Breast epithelium (tissue), 4 donors: ENCODE measurements around the gene DBX2. TPM values are rescaled to one million over a fixed set of nuclear protein-coding genes. Genes with fewer than 3 reads are reported as not detected.
"Not testable (repeated sequence)": the region's sequence is repeated elsewhere in the genome, so short reads cannot be mapped to it uniquely, and the experiment has no call there.

Source experiments
- DNase-seq, 2 donors: peaks; one replicate each; pipeline ENCODE4 v3.0.0-alpha.2; 2019; ENCODE audit warnings: low spot score in 2 of 2
- H3K27ac ChIP-seq, 2 donors: fragments of 200-600 bp; sonication (generic) in 1 of 2; one replicate each; pipeline ENCODE4 v1.5.1; 2016 to 2019; ENCODE audit warnings: mild to moderate bottlenecking in 1 of 2
- H3K27me3 ChIP-seq, 2 donors: fragments of 200-600 bp; sonication (generic) in 1 of 2; one replicate each; pipeline versions ENCODE4 v1.5.1 to v1.6.0; 2017 to 2019; ENCODE audit warnings: control low read depth in 1 of 2, mild to moderate bottlenecking in 1 of 2
- H3K36me3 ChIP-seq: fragments of 200-600 bp; one replicate; pipeline ENCODE4 v1.5.1; 2019
- H3K4me1 ChIP-seq, 2 donors: fragments of 200-600 bp; sonication (generic); one replicate each; pipeline ENCODE4 v1.5.1; 2016 to 2019; ENCODE audit warnings: control low read depth in 1 of 2
- H3K4me3 ChIP-seq, 3 donors: fragments of 200-600 bp; sonication (generic); 1 replicate in 2 of 3; 2 replicates in 1 of 3; pipeline ENCODE4 v1.5.1; 2016 to 2019; ENCODE audit warnings: mild to moderate bottlenecking in 3 of 3, moderate library complexity in 2 of 3
- H3K9me3 ChIP-seq, 2 donors: fragments of 200-600 bp; sonication (generic) in 1 of 2; one replicate each; pipeline ENCODE4 v1.5.1; 2016 to 2019; ENCODE audit warnings: control low read depth in 1 of 2
- CTCF ChIP-seq, 3 donors: fragments of 450-650 bp; IDR thresholded peaks; one replicate each; pipeline ENCODE4 v1.5.1; 2016 to 2017; ENCODE audit warnings: antibody characterized with exemption in 3 of 3, mild to moderate bottlenecking in 3 of 3, moderate library complexity in 3 of 3
- POLR2A ChIP-seq: fragments of 450-650 bp; IDR thresholded peaks from one replicate; pipeline ENCODE4 v1.6.1; 2016; ENCODE audit warnings: antibody characterized with exemption, mild to moderate bottlenecking, moderate library complexity
- POLR2AphosphoS5 ChIP-seq, 3 donors: sonication (generic); formaldehyde crosslinking; IDR thresholded peaks; one replicate each; pipeline ENCODE4 v1.6.1; 2017; ENCODE audit warnings: antibody characterized with exemption in 3 of 3
- intact Hi-C: fragments of 100-400 bp; cut with DNase I; formaldehyde crosslinking; loops from one replicate; pipeline ENCODE4 v1.15.1; 2023; ENCODE audit warnings: low total_unique reads
- total RNA-seq, 3 donors: library from RNA; depleted of rRNA; stranded (reverse); fragments of >200 nt; gene quantifications; one replicate each; pipeline ENCODE4 v1.1.0, GENCODE V29; 2016

DBX2 gene
- under 1 TPM; 0.32 to 0.73 (median 0.33) TPM for total RNA-seq

DNA sequence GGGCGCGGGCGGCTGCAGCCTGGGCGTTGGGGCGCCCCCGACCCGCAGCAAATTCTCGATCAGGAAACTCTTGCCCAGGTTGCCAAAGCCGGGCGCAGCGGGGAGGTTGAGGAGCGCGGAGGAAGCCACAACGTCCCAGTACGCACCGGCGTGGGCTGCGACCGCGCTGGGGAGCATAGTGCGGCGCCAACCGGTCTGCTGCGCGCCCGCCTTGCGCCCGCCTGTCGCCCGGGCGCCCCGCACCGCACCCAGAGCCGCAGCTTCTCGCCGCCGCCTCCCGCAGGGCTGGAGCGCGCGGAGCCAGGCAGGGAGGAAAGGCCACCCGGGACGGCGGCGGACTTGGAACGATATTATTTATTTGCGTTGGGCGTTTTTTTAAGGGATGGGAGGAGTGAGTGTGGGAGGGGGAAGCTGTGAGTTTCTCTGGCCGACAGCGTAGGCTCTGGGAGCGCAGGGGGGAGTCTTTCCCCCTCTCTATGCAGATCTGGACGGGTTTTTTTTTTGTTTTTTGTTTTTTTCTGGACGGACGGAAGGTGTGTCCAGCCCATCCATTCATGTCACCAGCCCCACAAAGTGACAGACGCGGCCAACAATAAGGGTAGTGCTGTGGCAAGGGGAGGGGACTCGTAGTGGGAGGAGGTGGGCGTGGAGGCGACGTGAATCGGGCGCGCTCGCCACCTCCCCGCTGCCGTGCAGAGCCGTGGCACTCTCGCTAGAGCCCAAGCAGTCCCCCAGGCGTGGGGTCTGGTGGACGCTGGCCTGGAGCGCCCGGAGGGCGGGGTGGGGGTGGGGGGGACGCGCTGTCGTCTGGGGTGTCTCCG is at the start of gene DBX2:
DBX2 (minus strand) TSS at position 349 of the 821 bp plus-strand sequence; CDS start at position 177, 172 bp downstream.
- Histone ChIP-seq H3K4me1 (no peaks in the 10 kb centered on the region), H3K27me3 (peaks cover 0 to 20% of the 10 kb centered on the region in 2 donors), H3K4me3 (peak within 1 kb of the TSS; percentile 37 to 73 (median 62)), H3K27ac (peak within 1 kb of the TSS in 1 of 2 donors; percentile 72), H3K9me3 (no peaks in the 10 kb centered on the region), H3K36me3 (no peaks in the 10 kb centered on the region)
- intact Hi-C loops, result no loop called here
- TF ChIP-seq POLR2AphosphoS5 (IDR thresholded peaks at IDR 0.05), result no peak
- no peak for TF ChIP-seq POLR2A
- no peak for TF ChIP-seq CTCF (IDR thresholded peaks at IDR 0.05)
- no peak for DNase-seq

GRCh38 chr12:45098766-45099165 is 47.9 kb upstream of the DBX2 start:
- TF ChIP-seq POLR2A (no peak), CTCF (IDR thresholded peaks at IDR 0.05) (no peak), POLR2AphosphoS5 (IDR thresholded peaks at IDR 0.05) (no peak)
- H3K4me3 ChIP-seq, result no peak overlapping the region
- H3K27ac ChIP-seq, result no peak overlapping the region
- no peaks in the 10 kb centered on the region for H3K9me3 ChIP-seq
- intact Hi-C loops, result no loop called here
- DNase-seq, result no peak
- no peaks in the 10 kb centered on the region for H3K36me3 ChIP-seq
- H3K27me3 ChIP-seq, result no peaks in the 10 kb centered on the region
- H3K4me1 ChIP-seq, result no peaks in the 10 kb centered on the region

- H3K4me1 ChIP-seq, intact Hi-C loops: not testable (repeated sequence)
These were observed 44.5 kb upstream of the DBX2 start for GRCh38 chr12:45095417-45095816.

DNA sequence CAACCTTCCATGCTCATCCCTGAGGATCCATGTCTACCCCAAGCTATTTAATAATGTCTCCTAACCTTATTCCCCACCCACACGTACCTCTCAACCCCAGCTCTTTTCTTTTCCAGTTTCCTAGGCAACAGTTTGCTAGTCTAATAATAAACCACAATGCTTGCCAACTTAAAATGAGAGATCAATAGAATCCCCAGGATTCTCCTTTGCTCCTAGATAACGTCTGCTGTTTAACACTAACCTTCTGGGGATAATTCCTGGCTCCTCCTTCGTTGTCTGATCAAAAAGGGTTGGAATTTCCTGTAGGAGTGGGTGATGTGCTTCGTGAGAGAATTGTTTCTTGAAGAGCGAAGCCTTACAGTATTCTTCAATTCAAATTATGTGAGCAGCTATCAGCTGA is 42.2 kb upstream of the DBX2 start:
- H3K36me3 ChIP-seq, result no peaks in the 10 kb centered on the region
- H3K4me3 ChIP-seq, result no peak overlapping the region
- no peaks in the 10 kb centered on the region for H3K4me1 ChIP-seq
- H3K27ac ChIP-seq, result peak overlapping the region in 1 of 2 donors; percentile 7
- H3K9me3 ChIP-seq, result no peaks in the 10 kb centered on the region
- no peaks in the 10 kb centered on the region for H3K27me3 ChIP-seq
- no peak for DNase-seq
- TF ChIP-seq POLR2AphosphoS5 (IDR thresholded peaks at IDR 0.05), result no peak
- intact Hi-C loops, result no loop called here

More at GRCh38 chr12:45095417-45095816, 44.5 kb upstream of the DBX2 start:
- not testable (repeated sequence) for H3K27ac ChIP-seq, H3K36me3 ChIP-seq, DNase-seq, H3K4me3 ChIP-seq, H3K9me3 ChIP-seq, H3K27me3 ChIP-seq

DNA sequence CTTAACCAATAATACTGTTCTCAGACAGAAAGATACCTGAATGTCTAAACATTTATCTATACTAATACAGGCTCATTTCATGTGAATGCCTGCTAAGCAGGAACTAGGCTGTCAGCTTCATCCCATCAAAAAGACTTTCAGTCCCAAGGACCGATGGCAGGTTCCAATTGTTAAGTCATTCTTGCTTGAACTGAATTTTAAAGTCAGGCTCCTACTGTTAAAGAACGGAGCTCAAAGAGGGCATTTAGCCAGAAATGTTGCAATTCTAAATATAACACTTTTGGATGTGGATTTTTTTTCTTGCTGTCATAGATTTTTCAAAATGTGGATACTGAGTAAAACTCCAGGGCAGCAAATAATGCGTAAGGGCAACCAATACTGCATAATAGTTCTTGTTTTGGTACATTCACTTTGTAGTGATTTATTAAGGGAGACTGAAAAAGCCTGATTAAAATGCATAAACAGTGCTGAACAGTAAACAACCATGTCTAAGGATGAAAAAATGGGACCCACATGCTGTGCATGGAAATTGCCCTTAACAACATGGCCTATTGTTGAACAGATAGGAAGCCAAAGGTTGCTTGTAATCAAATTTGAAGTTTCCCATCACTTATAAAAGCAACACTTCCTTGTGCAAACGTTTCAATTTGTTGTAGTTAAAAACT is 38.6 kb upstream of the DBX2 start:
- TF ChIP-seq POLR2AphosphoS5 (IDR thresholded peaks at IDR 0.05) (no peak), CTCF (IDR thresholded peaks at IDR 0.05) (no peak), POLR2A (no peak)
- no peaks in the 10 kb centered on the region for H3K9me3 ChIP-seq
- H3K4me1 ChIP-seq, result no peaks in the 10 kb centered on the region
- no peaks in the 10 kb centered on the region for H3K36me3 ChIP-seq
- DNase-seq, result no peak
- intact Hi-C loops, result no loop called here
- no peak overlapping the region for H3K4me3 ChIP-seq
- no peaks in the 10 kb centered on the region for H3K27me3 ChIP-seq
- no peak overlapping the region for H3K27ac ChIP-seq

DNA sequence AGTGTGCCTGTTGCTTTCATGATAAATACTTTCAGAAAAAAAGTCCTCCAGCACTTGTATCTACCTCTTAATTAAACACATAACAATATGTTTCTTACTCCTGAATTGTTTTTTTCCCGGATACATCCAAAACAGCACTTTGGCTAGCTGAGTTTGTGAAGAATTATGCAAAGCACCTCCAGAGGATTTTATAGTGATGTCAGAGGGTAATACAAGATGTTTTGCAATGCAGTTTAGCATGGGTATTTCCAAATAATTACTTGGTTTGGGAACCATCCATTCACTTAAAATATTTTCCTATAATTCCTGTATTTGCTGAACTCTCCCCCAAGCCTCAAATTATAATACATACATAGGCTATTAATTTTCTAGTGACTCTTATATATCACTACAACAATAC is 37.7 kb upstream of the DBX2 start:
- H3K4me3 ChIP-seq, result no peak overlapping the region

DNA sequence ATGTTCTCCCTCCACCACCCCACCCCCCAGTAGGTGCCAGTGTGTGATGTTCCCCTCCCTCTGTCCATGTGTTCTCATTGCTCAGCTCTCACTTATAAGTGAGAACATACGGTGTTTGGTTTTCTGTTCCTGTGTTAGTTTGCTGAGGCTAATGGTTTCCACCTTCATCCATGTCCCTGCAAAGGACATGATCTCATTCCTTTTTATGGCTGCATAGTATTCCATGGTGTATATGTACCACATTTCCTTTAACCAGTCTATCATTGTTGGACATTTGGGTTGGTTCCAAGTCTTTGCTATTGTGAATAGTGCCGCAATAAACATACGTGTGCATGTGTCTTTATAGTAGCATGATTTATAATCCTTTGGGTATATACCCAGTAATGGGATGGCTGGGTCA is 33.3 kb upstream of the DBX2 start:
- H3K27me3 ChIP-seq, H3K4me1 ChIP-seq, H3K27ac ChIP-seq, H3K36me3 ChIP-seq, H3K4me3 ChIP-seq, intact Hi-C loops, DNase-seq, H3K9me3 ChIP-seq: not testable (repeated sequence)

More for the DNA sequence above, 37.7 kb upstream of the DBX2 start:
- Histone ChIP-seq H3K4me1 (no peaks in the 10 kb centered on the region), H3K36me3 (no peaks in the 10 kb centered on the region), H3K9me3 (no peaks in the 10 kb centered on the region), H3K27me3 (no peaks in the 10 kb centered on the region), H3K27ac (no peak overlapping the region)
- intact Hi-C loops, result no loop called here
- no peak for TF ChIP-seq POLR2A
- no peak for TF ChIP-seq CTCF (IDR thresholded peaks at IDR 0.05)
- no peak for TF ChIP-seq POLR2AphosphoS5 (IDR thresholded peaks at IDR 0.05)
- no peak for DNase-seq
